ENCODE measurements around the gene GPR139. TPM values are rescaled to one million over a fixed set of nuclear protein-coding genes. Genes with fewer than 3 reads are reported as not detected.

Gene GPR139
- total and polyA plus RNA-seq, 2 donors (not counting 1 experiment from before 2014, with no cell fraction given): not detected

DNA sequence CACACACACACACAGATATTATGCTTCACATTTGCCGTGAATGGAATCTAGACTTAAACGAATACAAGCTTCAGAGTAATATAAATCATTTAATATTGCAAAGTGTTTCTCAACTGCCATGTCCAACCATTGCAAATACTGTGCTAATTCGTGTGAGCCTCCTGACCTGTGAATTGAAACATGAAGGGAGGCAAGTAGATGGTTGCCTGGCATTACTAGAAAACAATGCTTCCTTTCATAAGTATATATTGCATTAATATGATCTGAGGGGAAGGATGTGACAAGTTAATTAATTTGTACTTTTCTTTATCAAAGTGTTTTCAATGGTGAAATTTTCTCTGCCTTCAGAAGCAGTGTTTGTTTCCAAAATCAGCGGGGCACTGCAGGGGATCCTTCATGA, 25.7 kb upstream of the GPR139 start:
- Mint-ChIP-seq H3K4me1 (no peaks in the 10 kb centered on the region), H3K27ac (no peak overlapping the region), H3K4me3 (no peak overlapping the region), H3K9me3 (ENCODE audit: insufficient read depth) (no peaks in the 10 kb centered on the region), H3K27me3 (peaks cover 2% of the 10 kb centered on the region)
- Histone ChIP-seq H3K27me3 (replicated peaks in 1 of 4; ENCODE audit: control extremely low read depth in 1 of 4, control insufficient read depth in 3 of 4, insufficient read depth in 4 of 4, low read length in 3 of 4) (no peaks in the 10 kb centered on the region), H3K4me2 (replicated peaks; ENCODE audit: low read depth, low read length, poor library complexity, severe bottlenecking) (no peak overlapping the region), H3K4me1 (ENCODE audit: control insufficient read depth in 2 of 2, insufficient read depth in 2 of 2, low read length in 2 of 2) (no peaks in the 10 kb centered on the region), H3K79me2 (ENCODE audit: control insufficient read depth, insufficient read depth, low read length) (no peaks in the 10 kb centered on the region), H3K36me3 (replicated peaks in 1 of 2; ENCODE audit: control extremely low read depth in 1 of 2, control insufficient read depth in 1 of 2, extremely low read depth in 1 of 2, insufficient read depth in 2 of 2, low read length in 1 of 2) (no peaks in the 10 kb centered on the region), H3K27ac (ENCODE audit: low read length in 2 of 2) (no peak overlapping the region), H3K9me3 (ENCODE audit: control extremely low read depth in 1 of 3, control insufficient read depth in 2 of 3, insufficient read depth in 1 of 3, low read length in 2 of 3) (peaks cover 0 to 3% (median 0%) of the 10 kb centered on the region in 3 donors), H4K20me1 (ENCODE audit: control insufficient read depth, insufficient read depth, low read length, poor library complexity, severe bottlenecking) (no peaks in the 10 kb centered on the region), H3K9ac (ENCODE audit: low read length) (no peak overlapping the region), H2AFZ (ENCODE audit: insufficient read depth, low read depth, low read length, poor library complexity, severe bottlenecking) (no peak overlapping the region), H3K4me3 (ENCODE audit: control extremely low read depth in 1 of 5, extremely low read depth in 1 of 5, insufficient read depth in 1 of 5, low read depth in 2 of 5, low read length in 4 of 5) (no peak overlapping the region)
- DNase-seq (no peak), ATAC-seq (ENCODE audit: low read depth) (no peak)
- intact Hi-C loops (cut with micrococcal nuclease): no loop called here
- ChIA-PET POLR2A (no interaction called here), CTCF (interaction anchor here (0.6 kb wide), 1 partner anchor 12 kb away, joined by 3 read pairs; no protein-coding TSS in a partner anchor)
- TF ChIP-seq, protein P1, sequence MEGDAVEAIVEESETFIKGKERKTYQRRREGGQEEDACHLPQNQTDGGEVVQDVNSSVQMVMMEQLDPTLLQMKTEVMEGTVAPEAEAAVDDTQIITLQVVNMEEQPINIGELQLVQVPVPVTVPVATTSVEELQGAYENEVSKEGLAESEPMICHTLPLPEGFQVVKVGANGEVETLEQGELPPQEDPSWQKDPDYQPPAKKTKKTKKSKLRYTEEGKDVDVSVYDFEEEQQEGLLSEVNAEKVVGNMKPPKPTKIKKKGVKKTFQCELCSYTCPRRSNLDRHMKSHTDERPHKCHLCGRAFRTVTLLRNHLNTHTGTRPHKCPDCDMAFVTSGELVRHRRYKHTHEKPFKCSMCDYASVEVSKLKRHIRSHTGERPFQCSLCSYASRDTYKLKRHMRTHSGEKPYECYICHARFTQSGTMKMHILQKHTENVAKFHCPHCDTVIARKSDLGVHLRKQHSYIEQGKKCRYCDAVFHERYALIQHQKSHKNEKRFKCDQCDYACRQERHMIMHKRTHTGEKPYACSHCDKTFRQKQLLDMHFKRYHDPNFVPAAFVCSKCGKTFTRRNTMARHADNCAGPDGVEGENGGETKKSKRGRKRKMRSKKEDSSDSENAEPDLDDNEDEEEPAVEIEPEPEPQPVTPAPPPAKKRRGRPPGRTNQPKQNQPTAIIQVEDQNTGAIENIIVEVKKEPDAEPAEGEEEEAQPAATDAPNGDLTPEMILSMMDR (IDR thresholded peaks at IDR 0.05): no peak
- 80% methylated on average over 1 of the region's 4 CpGs for WGBS (ENCODE audit: insufficient coverage)

DNA sequence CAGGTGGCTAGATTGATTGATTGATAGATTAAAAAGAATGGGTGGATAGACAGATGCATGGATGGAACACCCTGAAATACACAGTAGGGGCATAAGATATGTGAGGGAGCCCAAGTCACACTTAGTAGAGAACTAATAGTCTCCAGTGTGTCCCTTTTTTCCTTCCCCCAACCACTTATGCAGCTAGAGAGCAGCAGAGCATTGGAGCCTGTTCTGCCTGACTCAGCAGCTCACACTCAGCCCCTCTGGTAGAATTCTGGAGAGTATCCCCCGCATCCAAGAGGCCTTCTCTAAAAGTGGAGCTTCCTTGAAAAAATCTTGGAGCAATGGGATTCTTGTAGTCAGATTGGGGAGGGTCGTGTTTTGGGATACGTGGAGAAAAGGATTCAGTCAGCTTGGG, 20.5 kb upstream of the GPR139 start:
- H3K36me3 ChIP-seq (replicated peaks in 1 of 2; ENCODE audit: control extremely low read depth in 1 of 2, control insufficient read depth in 1 of 2, extremely low read depth in 1 of 2, insufficient read depth in 2 of 2, low read length in 1 of 2): no peaks in the 10 kb centered on the region
- WGBS (ENCODE audit: insufficient coverage): 45% methylated on average over 3 of the region's 3 CpGs
- Mint-ChIP-seq H3K4me1 (no peaks in the 10 kb centered on the region), H3K9me3 (ENCODE audit: insufficient read depth) (peaks cover 7% of the 10 kb centered on the region), H3K27me3 (peaks cover 11% of the 10 kb centered on the region), H3K4me3 (no peak overlapping the region), H3K27ac (no peak overlapping the region)
- H3K4me3 ChIP-seq (ENCODE audit: control extremely low read depth in 1 of 5, extremely low read depth in 1 of 5, insufficient read depth in 1 of 5, low read depth in 2 of 5, low read length in 4 of 5): no peak overlapping the region
- no peak for ATAC-seq (ENCODE audit: low read depth)
- DNase-seq: no peak
- no peaks in the 10 kb centered on the region for H3K4me1 ChIP-seq (ENCODE audit: control insufficient read depth in 2 of 2, insufficient read depth in 2 of 2, low read length in 2 of 2)
- TF ChIP-seq, protein P1 (IDR thresholded peaks at IDR 0.05): no peak
- TF ChIP-seq EZH2 (IDR thresholded peaks at IDR 0.05; ENCODE audit: borderline replicate concordance, insufficient read depth, low read depth, low read length, poor library complexity, severe bottlenecking): no peak
- H3K9me3 ChIP-seq (ENCODE audit: control extremely low read depth in 1 of 3, control insufficient read depth in 2 of 3, insufficient read depth in 1 of 3, low read length in 2 of 3): no peaks in the 10 kb centered on the region
- H4K20me1 ChIP-seq (ENCODE audit: control insufficient read depth, insufficient read depth, low read length, poor library complexity, severe bottlenecking): no peaks in the 10 kb centered on the region
- no peaks in the 10 kb centered on the region for H3K79me2 ChIP-seq (ENCODE audit: control insufficient read depth, insufficient read depth, low read length)
- no peak overlapping the region for H3K4me2 ChIP-seq (replicated peaks; ENCODE audit: low read depth, low read length, poor library complexity, severe bottlenecking)
- CTCF ChIA-PET: no interaction called here
- POLR2A ChIA-PET: no interaction called here
- H3K9ac ChIP-seq (ENCODE audit: low read length): no peak overlapping the region
- no peak overlapping the region for H2AFZ ChIP-seq (ENCODE audit: insufficient read depth, low read depth, low read length, poor library complexity, severe bottlenecking)
- no peak overlapping the region for H3K27ac ChIP-seq (ENCODE audit: low read length in 2 of 2)
- intact Hi-C loops (cut with micrococcal nuclease): no loop called here
- H3K27me3 ChIP-seq (replicated peaks in 1 of 4; ENCODE audit: control extremely low read depth in 1 of 4, control insufficient read depth in 3 of 4, insufficient read depth in 4 of 4, low read length in 3 of 4): no peaks in the 10 kb centered on the region

Data from B cell (primary cell).